CD14-positive monocyte (primary cell): ENCODE data around the gene INF2. TPM values are rescaled to one million over a fixed set of nuclear protein-coding genes. Genes with fewer than 3 reads are reported as not detected.
A peak's percentile ranks its signal among the peaks of the same experiment; 100 is the strongest.

Experiments
- DNase-seq, 3 donors: peaks; one replicate each; pipeline ENCODE4 v3.0.0-alpha.2; 2011 to 2022
- H2AFZ ChIP-seq: 2 replicates; pipeline ENCODE4 v1.6.0; 2012; ENCODE audit warnings: mild to moderate bottlenecking, low read depth, low read length, inconsistent platforms; ENCODE audit not compliant: insufficient read depth, poor library complexity, severe bottlenecking
- H3K27ac ChIP-seq, 2 donors: 1 replicate in 1 of 2; 2 replicates in 1 of 2; pipeline ENCODE4 v1.5.1; 2012 to 2013; ENCODE audit warnings: low read length in 2 of 2, control low read depth in 1 of 2, inconsistent platforms in 1 of 2, low read depth in 1 of 2, mild to moderate bottlenecking in 1 of 2
- H3K27me3 ChIP-seq, 2 donors: one replicate each; pipeline versions ENCODE4 v1.6.0 to v1.6.1; 2011 to 2013; ENCODE audit warnings: low read length in 2 of 2; ENCODE audit not compliant: control insufficient read depth in 2 of 2, insufficient read depth in 2 of 2
- H3K36me3 ChIP-seq, 2 donors: replicated peaks in 1 of 2; 1 replicate in 1 of 2; 2 replicates in 1 of 2; pipeline versions ENCODE4 v1.5.1 to v1.6.1; 2012 to 2013; ENCODE audit warnings: low read length in 2 of 2, control low read depth in 1 of 2, inconsistent platforms in 1 of 2, mild to moderate bottlenecking in 1 of 2; ENCODE audit not compliant: insufficient read depth in 2 of 2, control insufficient read depth in 1 of 2
- H3K4me1 ChIP-seq, 2 donors: 1 replicate in 1 of 2; 2 replicates in 1 of 2; pipeline versions ENCODE4 v1.5.1 to v1.6.1; 2012 to 2013; ENCODE audit warnings: low read length in 2 of 2, control low read depth in 1 of 2, inconsistent platforms in 1 of 2, mild to moderate bottlenecking in 1 of 2, moderate library complexity in 1 of 2; ENCODE audit not compliant: insufficient read depth in 2 of 2, control insufficient read depth in 1 of 2
- H3K4me2 ChIP-seq: replicated peaks from 2 replicates; pipeline ENCODE3; 2012; ENCODE audit warnings: low read length, moderate library complexity, mild to moderate bottlenecking; ENCODE audit not compliant: poor library complexity, severe bottlenecking; ENCODE audit errors: extremely low read depth
- H3K4me3 ChIP-seq, 3 experiments: fragments of 200-600 bp in 1 of 3; sonication (generic) in 1 of 3; replicated peaks in 1 of 3; 1 replicate in 2 of 3; 2 replicates in 1 of 3; pipeline ENCODE4 v1.5.1; 2011 to 2013; ENCODE audit warnings: low read length in 3 of 3, mild to moderate bottlenecking in 3 of 3, control low read depth in 2 of 3, low read depth in 2 of 3, inconsistent platforms in 1 of 3, moderate library complexity in 1 of 3
- H3K79me2 ChIP-seq: 2 replicates; pipeline ENCODE4 v1.6.0; 2012; ENCODE audit warnings: mild to moderate bottlenecking, control low read depth, inconsistent platforms, low read length, moderate library complexity; ENCODE audit not compliant: insufficient read depth
- H3K9ac ChIP-seq: 2 replicates; pipeline ENCODE4 v1.6.0; 2017; ENCODE audit warnings: low read length, mild to moderate bottlenecking; ENCODE audit not compliant: insufficient read depth, poor library complexity, severe bottlenecking
- H3K9me3 ChIP-seq, 2 donors: replicated peaks in 1 of 2; 1 replicate in 1 of 2; 2 replicates in 1 of 2; pipeline versions ENCODE4 v1.5.1 to v1.6.1; 2012 to 2013; ENCODE audit warnings: low read length in 2 of 2, control low read depth in 1 of 2; ENCODE audit not compliant: control insufficient read depth in 1 of 2, insufficient read depth in 1 of 2
- H4K20me1 ChIP-seq: 2 replicates; pipeline ENCODE4 v1.6.0; 2012; ENCODE audit warnings: mild to moderate bottlenecking, low read length, control low read depth, moderate library complexity; ENCODE audit not compliant: insufficient read depth
- H3K27ac Mint-ChIP-seq, 7 donors: one replicate each; pipeline ENCODE4 v1.8.0; 2020; ENCODE audit warnings: mild to moderate bottlenecking in 7 of 7, mixed read lengths in 7 of 7, moderate library complexity in 6 of 7, inconsistent platforms in 2 of 7
- H3K27me3 Mint-ChIP-seq, 3 donors: one replicate each; pipeline ENCODE4 v1.8.0; 2021 to 2022; ENCODE audit warnings: low read depth in 3 of 3, mild to moderate bottlenecking in 3 of 3, mixed read lengths in 3 of 3, moderate library complexity in 3 of 3, inconsistent platforms in 1 of 3
- H3K36me3 Mint-ChIP-seq, 2 donors: one replicate each; pipeline ENCODE4 v1.8.0; 2020; ENCODE audit warnings: mixed read lengths in 2 of 2, inconsistent platforms in 1 of 2, mild to moderate bottlenecking in 1 of 2
- H3K4me1 Mint-ChIP-seq: one replicate; pipeline ENCODE4 v1.8.0; 2020; ENCODE audit warnings: mild to moderate bottlenecking, mixed read lengths
- H3K4me3 Mint-ChIP-seq, 2 donors: one replicate each; pipeline ENCODE4 v1.8.0; 2020; ENCODE audit warnings: mild to moderate bottlenecking in 2 of 2, mixed read lengths in 2 of 2, moderate library complexity in 1 of 2
- H3K9me3 Mint-ChIP-seq, 7 donors: one replicate each; pipeline ENCODE4 v1.8.0; 2020 to 2022; ENCODE audit warnings: mixed read lengths in 7 of 7, mild to moderate bottlenecking in 6 of 7, moderate library complexity in 6 of 7, inconsistent platforms in 2 of 7
- CTCF ChIP-seq: fragments of 200-600 bp; IDR thresholded peaks from one replicate; pipeline ENCODE4 v1.8.0; 2022; ENCODE audit warnings: antibody characterized with exemption, mild to moderate bottlenecking
- WGBS: methylation state at CpG from one replicate; pipeline ENCODE4 v1.1.5; 2013; ENCODE audit warnings: missing lambda C conversion rate; ENCODE audit not compliant: insufficient coverage; 5-methylcytosine and 5-hydroxymethylcytosine counted together
- intact Hi-C, 2 donors: fragments of 100-400 bp; cut with micrococcal nuclease; formaldehyde crosslinking; loops; one replicate each; pipeline versions ENCODE4 v1.15.0 to v1.15.1; 2023
- polyA plus RNA-seq, 3 donors: library from polyadenylated mRNA; depleted of rRNA in 1 of 3; unstranded in 2 of 3; stranded (reverse) in 1 of 3; fragments of 300-500 nt in 2 of 3; fragments of >200 nt in 1 of 3; fragmentation: Illumina TruSeq in 2 of 3; gene quantifications; 1 replicate in 2 of 3; 2 replicates in 1 of 3; pipeline ENCODE4 v1.2.3, GENCODE V29; 2012 to 2021

Gene INF2
- polyA plus RNA-seq, 3 donors, result 2.9 to 23.3 (median 3.8) TPM

- Histone ChIP-seq H3K79me2 (no peaks in the 10 kb centered on the region), H3K27ac (no peak overlapping the region), H4K20me1 (no peaks in the 10 kb centered on the region), H3K27me3 (peaks cover 0 to 28% of the 10 kb centered on the region in 2 donors), H3K4me2 (no peak overlapping the region), H3K4me1 (peaks cover 15 to 20% of the 10 kb centered on the region in 2 donors), H2AFZ (no peak overlapping the region), H3K9me3 (peaks cover 1 to 5% of the 10 kb centered on the region in 2 donors), H3K4me3 (no peak overlapping the region), H3K36me3 (no peaks in the 10 kb centered on the region), H3K9ac (no peak overlapping the region)
- Mint-ChIP-seq H3K4me1 (peaks cover 26% of the 10 kb centered on the region), H3K27me3 (peaks cover 31 to 36% (median 33%) of the 10 kb centered on the region in 3 donors), H3K36me3 (no peaks in the 10 kb centered on the region), H3K4me3 (no peak overlapping the region), H3K9me3 (peaks cover 2 to 23% (median 9%) of the 10 kb centered on the region in 7 donors), H3K27ac (peak overlapping the region in 1 of 7 donors; percentile 50)
- WGBS, result 100% methylated on average over 2 of the region's 5 CpGs
- no peak for TF ChIP-seq CTCF
- intact Hi-C loops, result no loop called here
- no peak for DNase-seq
Measured at GRCh38 chr14:104659146-104659545, 30.3 kb upstream of the INF2 start.

GRCh38 chr14:104659764-104660523 is 29.5 kb upstream of the INF2 start:
- H3K36me3 Mint-ChIP-seq, result no peaks in the 10 kb centered on the region
- peaks cover 15 to 20% of the 10 kb centered on the region in 2 donors for H3K4me1 ChIP-seq
- H3K4me2 ChIP-seq, result no peak overlapping the region
- peaks cover 32 to 39% (median 35%) of the 10 kb centered on the region in 3 donors for H3K27me3 Mint-ChIP-seq
- H3K4me1 Mint-ChIP-seq, result peaks cover 26% of the 10 kb centered on the region
- no peaks in the 10 kb centered on the region for H4K20me1 ChIP-seq
- TF ChIP-seq CTCF, result no peak
- H3K9ac ChIP-seq, result no peak overlapping the region
- DNase-seq, result no peak
- H2AFZ ChIP-seq, result no peak overlapping the region
- H3K27ac ChIP-seq, result no peak overlapping the region
- peaks cover 0 to 28% of the 10 kb centered on the region in 2 donors for H3K27me3 ChIP-seq
- no peaks in the 10 kb centered on the region for H3K36me3 ChIP-seq
- H3K9me3 Mint-ChIP-seq, result peaks cover 0 to 17% (median 4%) of the 10 kb centered on the region in 7 donors
- H3K9me3 ChIP-seq, result no peaks in the 10 kb centered on the region
- H3K79me2 ChIP-seq, result no peaks in the 10 kb centered on the region
- H3K27ac Mint-ChIP-seq, result no peak overlapping the region
- H3K4me3 Mint-ChIP-seq, result peak overlapping the region; percentile 45 to 67
- intact Hi-C loops, result no loop called here
- 10% methylated on average over 42 of the region's 43 CpGs for WGBS
- no peak overlapping the region for H3K4me3 ChIP-seq
